ENCODE results near the gene EIPR1. TPM values are rescaled to one million over a fixed set of nuclear protein-coding genes. Genes with fewer than 3 reads are reported as not detected.
"Not testable (repeated sequence)": the region's sequence is repeated elsewhere in the genome, so short reads cannot be mapped to it uniquely, and the experiment has no call there.

The EIPR1 gene
- total RNA-seq, 4 donors from 2014 or later = 13.1 to 41.0 (median 27.4) TPM

DNA sequence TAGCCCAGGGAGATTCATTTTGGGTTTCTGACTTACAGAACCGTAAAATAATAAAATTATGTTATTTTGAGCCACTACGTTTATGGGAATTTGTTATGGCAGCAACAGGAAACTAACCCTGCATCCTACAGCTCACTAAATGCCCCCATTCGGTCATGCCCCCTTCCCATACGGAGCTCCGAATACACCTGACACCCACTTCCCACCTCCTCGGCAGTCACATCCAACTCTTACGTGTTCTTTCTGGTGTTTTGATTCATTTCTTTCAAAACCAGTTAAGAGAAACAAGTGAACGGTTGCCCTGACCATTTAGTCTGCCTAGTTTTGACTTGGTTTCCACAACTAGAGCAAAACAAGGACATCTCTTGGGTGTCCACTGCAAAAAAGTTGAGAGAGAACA lies 19.7 kb downstream of the EIPR1 start:
- in situ Hi-C loops (cut with MboI; ENCODE audit: low pct_ligation_motif_present in 1 of 4, low pct_unique_long_range_greater_than_20kb in 1 of 4, low sequenced_read_pairs in 3 of 4) (no loop called here), intact Hi-C loops (cut with DNase I; ENCODE audit: low total_unique reads) (loop anchor here (10.0 kb wide), 1 partner anchor 293 kb away; no protein-coding TSS in a partner anchor)
- no peak overlapping the region for H3K27ac ChIP-seq
- no peaks in the 10 kb centered on the region for H3K36me3 ChIP-seq
- no peaks in the 10 kb centered on the region for H3K27me3 ChIP-seq
- H3K4me1 ChIP-seq = no peaks in the 10 kb centered on the region
- TF ChIP-seq POLR2AphosphoS5 (IDR thresholded peaks at IDR 0.05) = no peak
- TF ChIP-seq EP300 (IDR thresholded peaks at IDR 0.05; ENCODE audit: low read depth) = no peak
- no peaks in the 10 kb centered on the region for H3K9me3 ChIP-seq
- no peak overlapping the region for H3K4me3 ChIP-seq
- WGBS, 2 donors (ENCODE audit: low coverage in 1 of 2) = 90 to 92% methylated on average over 7 to 8 of the region's 8 CpGs
- DNase-seq = no peak

DNA sequence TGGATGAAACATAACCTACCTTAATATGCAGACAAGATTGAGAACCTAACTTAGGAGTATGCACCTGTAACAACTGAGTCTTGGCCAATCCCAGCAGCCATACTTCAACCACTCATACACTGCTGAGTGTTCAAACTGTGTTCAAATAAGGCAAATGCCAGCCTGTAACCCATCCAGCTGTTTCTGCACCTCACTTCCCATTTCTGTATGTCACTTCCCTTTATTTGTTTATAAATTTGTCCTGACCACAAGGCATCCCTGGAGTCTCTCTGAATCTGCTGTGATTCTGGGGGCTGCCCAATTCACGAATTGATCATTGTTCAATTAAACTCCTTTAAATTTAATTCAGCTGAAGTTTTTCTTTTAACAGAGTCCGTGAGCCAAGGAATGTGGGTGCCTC lies 20.2 kb downstream of the EIPR1 start:
- intact Hi-C loops (cut with DNase I; ENCODE audit: low total_unique reads) = loop anchor here (10.0 kb wide), 1 partner anchor 293 kb away; no protein-coding TSS in a partner anchor

DNA sequence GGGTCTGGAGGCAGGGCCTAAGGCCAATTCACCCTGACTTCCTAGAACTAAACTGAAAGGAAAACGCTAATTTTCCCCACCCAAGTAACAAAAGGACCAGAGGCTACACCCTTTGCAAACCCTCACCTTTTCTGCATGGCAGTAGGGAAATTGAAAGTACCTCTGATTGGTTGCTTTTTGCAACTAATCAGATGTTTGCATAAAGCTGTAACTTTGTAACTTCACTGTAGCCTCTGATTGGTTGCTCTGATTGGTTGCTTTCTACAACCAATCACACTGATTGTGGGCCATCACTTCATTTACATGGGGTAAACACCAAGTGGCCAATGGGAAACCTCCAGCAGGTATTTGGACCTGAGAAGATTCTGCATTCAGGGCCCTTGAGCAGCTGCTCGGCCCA lies 20.8 kb downstream of the EIPR1 start:
- H3K27ac ChIP-seq = no peak overlapping the region

More for the DNA sequence above, 20.2 kb downstream of the EIPR1 start:
- H3K27me3 ChIP-seq; H3K4me1 ChIP-seq; H3K27ac ChIP-seq; H3K36me3 ChIP-seq; H3K9me3 ChIP-seq; DNase-seq; H3K4me3 ChIP-seq; in situ Hi-C loops (cut with MboI; ENCODE audit: low pct_ligation_motif_present in 1 of 4, low pct_unique_long_range_greater_than_20kb in 1 of 4, low sequenced_read_pairs in 3 of 4): not testable (repeated sequence)
- 82 to 90% methylated on average over 2 of the region's 2 CpGs for WGBS, 2 donors (ENCODE audit: low coverage in 1 of 2)

DNA sequence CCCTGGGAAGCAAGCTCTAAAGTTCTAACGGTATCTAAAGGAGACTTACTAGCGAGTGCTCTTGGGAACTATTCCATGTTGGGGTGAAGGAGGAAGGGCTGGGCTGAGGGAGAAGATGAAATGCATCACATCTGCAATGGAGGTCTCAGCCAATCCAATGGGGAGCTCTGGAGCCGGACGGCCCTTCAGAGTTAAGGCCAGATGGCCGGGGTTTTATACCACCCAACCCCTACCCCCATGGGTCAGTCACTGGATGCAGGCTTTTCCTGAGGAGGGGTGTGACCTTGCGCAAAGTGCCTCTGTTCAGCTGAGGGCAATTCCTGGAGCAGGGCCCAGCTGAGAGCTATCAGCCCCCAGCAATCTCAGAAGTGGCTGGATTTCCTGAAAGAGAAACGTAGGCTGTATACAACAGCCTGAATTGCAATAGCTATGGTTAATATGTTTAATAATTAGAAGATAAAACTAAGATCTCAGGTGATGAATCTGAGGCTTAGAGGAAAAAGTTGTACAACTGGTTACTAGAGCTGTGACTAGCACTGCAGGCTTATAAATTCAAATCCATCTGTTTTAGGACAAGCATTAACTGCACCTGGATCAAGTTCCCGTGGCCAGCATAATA lies 21.6 kb downstream of the EIPR1 start:
- H3K9me3 ChIP-seq = no peaks in the 10 kb centered on the region
- no peaks in the 10 kb centered on the region for H3K4me1 ChIP-seq
- in situ Hi-C loops (cut with MboI; ENCODE audit: low pct_ligation_motif_present in 1 of 4, low pct_unique_long_range_greater_than_20kb in 1 of 4, low sequenced_read_pairs in 3 of 4) = no loop called here
- no peak for DNase-seq
- TF ChIP-seq POLR2A (IDR thresholded peaks at IDR 0.05) = no peak
- no peak for TF ChIP-seq EP300 (IDR thresholded peaks at IDR 0.05; ENCODE audit: low read depth)
- TF ChIP-seq, protein P1, sequence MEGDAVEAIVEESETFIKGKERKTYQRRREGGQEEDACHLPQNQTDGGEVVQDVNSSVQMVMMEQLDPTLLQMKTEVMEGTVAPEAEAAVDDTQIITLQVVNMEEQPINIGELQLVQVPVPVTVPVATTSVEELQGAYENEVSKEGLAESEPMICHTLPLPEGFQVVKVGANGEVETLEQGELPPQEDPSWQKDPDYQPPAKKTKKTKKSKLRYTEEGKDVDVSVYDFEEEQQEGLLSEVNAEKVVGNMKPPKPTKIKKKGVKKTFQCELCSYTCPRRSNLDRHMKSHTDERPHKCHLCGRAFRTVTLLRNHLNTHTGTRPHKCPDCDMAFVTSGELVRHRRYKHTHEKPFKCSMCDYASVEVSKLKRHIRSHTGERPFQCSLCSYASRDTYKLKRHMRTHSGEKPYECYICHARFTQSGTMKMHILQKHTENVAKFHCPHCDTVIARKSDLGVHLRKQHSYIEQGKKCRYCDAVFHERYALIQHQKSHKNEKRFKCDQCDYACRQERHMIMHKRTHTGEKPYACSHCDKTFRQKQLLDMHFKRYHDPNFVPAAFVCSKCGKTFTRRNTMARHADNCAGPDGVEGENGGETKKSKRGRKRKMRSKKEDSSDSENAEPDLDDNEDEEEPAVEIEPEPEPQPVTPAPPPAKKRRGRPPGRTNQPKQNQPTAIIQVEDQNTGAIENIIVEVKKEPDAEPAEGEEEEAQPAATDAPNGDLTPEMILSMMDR (IDR thresholded peaks at IDR 0.05) = no peak
- no peak for TF ChIP-seq POLR2AphosphoS5 (IDR thresholded peaks at IDR 0.05)
- WGBS, 2 donors (ENCODE audit: low coverage in 1 of 2) = 82 to 91% methylated on average over 5 to 8 of the region's 8 CpGs
- H3K27me3 ChIP-seq = no peaks in the 10 kb centered on the region
- no peak overlapping the region for H3K27ac ChIP-seq
- no peaks in the 10 kb centered on the region for H3K36me3 ChIP-seq
- no peak overlapping the region for H3K4me3 ChIP-seq
- intact Hi-C loops (cut with DNase I; ENCODE audit: low total_unique reads) = loop anchor here (10.0 kb wide), 1 partner anchor 291 kb away; no protein-coding TSS in a partner anchor

More for the DNA sequence above, 20.8 kb downstream of the EIPR1 start:
- 70 to 100% methylated on average over 1 to 2 of the region's 2 CpGs for WGBS, 2 donors (ENCODE audit: low coverage in 1 of 2)
- intact Hi-C loops (cut with DNase I; ENCODE audit: low total_unique reads) = loop anchor here (10.0 kb wide), 1 partner anchor 292 kb away; no protein-coding TSS in a partner anchor
- in situ Hi-C loops (cut with MboI; ENCODE audit: low pct_ligation_motif_present in 1 of 4, low pct_unique_long_range_greater_than_20kb in 1 of 4, low sequenced_read_pairs in 3 of 4) = no loop called here
- DNase-seq = no peak
- no peaks in the 10 kb centered on the region for H3K9me3 ChIP-seq
- H3K4me1 ChIP-seq = no peaks in the 10 kb centered on the region
- TF ChIP-seq POLR2AphosphoS5 (IDR thresholded peaks at IDR 0.05) (no peak), EP300 (IDR thresholded peaks at IDR 0.05; ENCODE audit: low read depth) (no peak), POLR2A (IDR thresholded peaks at IDR 0.05) (no peak)
- TF ChIP-seq, protein P1 (IDR thresholded peaks at IDR 0.05) = no peak
- no peaks in the 10 kb centered on the region for H3K27me3 ChIP-seq
- H3K36me3 ChIP-seq = no peaks in the 10 kb centered on the region
- no peak overlapping the region for H3K4me3 ChIP-seq

DNA sequence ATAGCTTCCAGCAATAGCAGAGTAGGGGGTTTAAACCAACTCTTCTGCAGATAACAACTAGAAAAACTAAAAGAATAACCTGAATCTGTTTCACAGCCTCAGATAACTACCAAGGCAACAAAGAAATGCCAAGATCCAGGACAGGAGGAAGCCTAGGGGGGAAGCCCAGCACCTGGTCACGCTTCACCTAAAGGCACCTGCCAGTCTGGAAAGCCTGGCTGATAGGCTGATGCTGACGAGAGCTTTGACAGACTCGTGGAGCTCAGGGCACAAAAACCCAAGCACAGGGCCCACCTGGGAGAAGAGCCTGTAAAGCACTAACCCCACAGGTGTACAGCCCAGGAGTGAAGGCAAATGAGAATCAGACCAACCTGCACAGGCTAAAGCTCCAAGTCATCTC lies 22.6 kb downstream of the EIPR1 start:
- H3K27me3 ChIP-seq = no peaks in the 10 kb centered on the region
- no peak overlapping the region for H3K27ac ChIP-seq
- in situ Hi-C loops (cut with MboI; ENCODE audit: low pct_ligation_motif_present in 1 of 4, low pct_unique_long_range_greater_than_20kb in 1 of 4, low sequenced_read_pairs in 3 of 4) (no loop called here), intact Hi-C loops (cut with DNase I; ENCODE audit: low total_unique reads) (loop anchor here (10.0 kb wide), 1 partner anchor 290 kb away; no protein-coding TSS in a partner anchor)
- no peaks in the 10 kb centered on the region for H3K9me3 ChIP-seq
- H3K4me3 ChIP-seq = no peak overlapping the region
- no peak for DNase-seq
- H3K4me1 ChIP-seq = no peaks in the 10 kb centered on the region
- H3K36me3 ChIP-seq = no peaks in the 10 kb centered on the region
- TF ChIP-seq, protein P1 (IDR thresholded peaks at IDR 0.05) = no peak
- TF ChIP-seq EP300 (IDR thresholded peaks at IDR 0.05; ENCODE audit: low read depth) (no peak), POLR2A (IDR thresholded peaks at IDR 0.05) (no peak), POLR2AphosphoS5 (IDR thresholded peaks at IDR 0.05) (no peak)
- 90 to 100% methylated on average over 3 of the region's 3 CpGs for WGBS, 2 donors (ENCODE audit: low coverage in 1 of 2)
